NOMO-1 (cell line): Measurements from ENCODE around the gene PEX7.
"Not testable (repeated sequence)": the region's sequence is repeated elsewhere in the genome, so short reads cannot be mapped to it uniquely, and the experiment has no call there.

Experiments used
- DNase-seq, 2 experiments: peaks; one replicate each; lab custom pipeline; 2025; ENCODE audit not compliant: unreplicated experiment in 2 of 2; lab: John Stamatoyannopoulos, UW

Gene PEX7

DNA sequence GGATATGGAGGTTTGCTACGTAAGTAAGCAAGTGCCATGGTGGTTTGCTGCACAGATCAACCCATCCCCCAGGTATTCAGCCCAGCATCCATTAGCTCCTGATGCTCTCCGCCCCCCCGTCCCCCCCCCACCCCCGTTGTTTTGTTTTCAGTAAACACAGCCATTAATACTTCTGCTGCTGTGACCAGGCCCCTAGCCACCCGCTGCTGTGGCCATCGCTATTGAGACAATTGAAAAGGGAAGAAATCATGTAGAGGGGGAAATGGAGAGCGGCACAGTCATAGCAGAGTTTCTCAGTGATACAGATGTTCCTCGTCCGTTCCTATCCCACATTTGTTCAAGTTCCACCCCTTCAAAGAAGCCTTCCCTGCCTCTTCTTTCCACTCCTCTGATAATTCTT, 124.6 kb downstream of the PEX7 start:
- no peak for DNase-seq

DNA sequence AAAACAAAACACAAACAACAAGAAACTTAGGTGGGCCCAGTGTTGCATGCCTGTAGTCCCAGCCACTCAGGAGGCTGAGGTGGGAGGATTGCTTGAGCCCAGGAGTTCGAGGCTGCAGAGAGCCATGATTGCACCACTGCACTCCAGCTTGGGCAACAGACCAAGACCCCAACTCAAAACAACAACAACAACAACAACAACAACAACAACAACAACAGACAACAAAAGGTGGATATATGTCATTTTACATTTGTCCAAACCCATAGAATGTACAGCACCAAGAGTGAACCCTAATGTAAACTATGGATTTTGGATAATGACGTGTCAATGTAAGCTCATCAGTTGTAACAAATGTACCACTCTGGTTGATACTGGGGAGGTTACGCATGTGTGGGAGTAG, 127.6 kb downstream of the PEX7 start:
- DNase-seq, result not testable (repeated sequence)

DNA sequence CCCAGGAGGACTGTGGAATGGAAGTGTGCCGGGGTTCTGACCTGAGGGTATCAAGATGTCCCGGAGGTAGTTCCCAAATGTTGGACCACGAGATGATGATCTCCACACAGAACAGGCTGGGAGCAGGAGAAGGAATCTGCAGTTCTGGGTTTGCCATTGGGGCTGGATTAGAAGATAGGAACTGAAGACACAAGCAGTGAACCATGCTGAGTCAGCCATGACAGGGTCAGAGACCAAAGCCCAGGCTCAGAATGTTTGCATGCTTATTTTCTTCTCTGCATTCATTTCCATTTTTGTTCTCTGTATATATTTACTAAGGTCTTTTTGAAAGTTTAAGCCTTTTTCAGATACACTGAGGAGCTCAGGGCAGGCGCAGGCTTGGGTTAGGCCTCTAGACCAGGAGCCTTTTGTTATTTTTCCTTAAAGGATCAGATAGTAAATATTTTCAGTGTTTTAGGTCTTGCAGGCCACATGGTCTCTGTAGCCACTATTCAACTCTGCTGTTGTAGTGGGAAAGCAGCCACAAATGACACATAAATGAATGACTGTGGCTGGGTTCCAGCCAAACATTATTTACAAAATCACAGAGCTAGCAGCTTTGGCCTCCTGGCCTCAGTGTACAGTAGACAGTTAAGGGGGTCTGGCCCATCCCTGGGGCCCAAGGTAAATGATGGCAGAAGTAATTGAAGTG, 128.2 kb downstream of the PEX7 start:
- DNase-seq, result no peak

DNA sequence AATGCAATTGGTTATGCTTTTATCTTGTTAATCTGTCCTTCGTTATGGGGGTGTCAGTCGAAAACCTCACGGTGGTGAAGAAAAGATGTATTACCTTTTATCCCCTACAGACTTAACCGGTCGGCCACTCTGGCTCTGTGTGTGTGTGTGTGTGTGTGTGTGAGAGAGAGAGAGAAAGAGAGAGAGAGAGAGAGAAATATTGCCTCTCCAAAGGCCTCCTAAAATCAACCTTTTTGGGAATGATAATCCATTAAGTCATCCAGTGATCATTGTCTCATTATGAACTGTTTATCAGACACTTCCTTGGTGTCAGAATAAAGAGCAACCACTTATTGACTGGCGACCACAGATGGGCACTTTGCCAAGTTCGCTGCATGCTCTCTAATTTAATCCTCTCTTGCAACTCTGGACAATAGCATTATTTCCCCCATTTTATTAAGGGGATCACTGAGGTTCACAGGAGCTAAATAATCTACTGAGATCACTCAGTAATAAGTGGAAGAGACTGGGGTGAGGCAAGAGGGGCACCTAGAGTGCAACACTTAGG, 130.4 kb downstream of the PEX7 start:
- DNase-seq, result no peak

DNA sequence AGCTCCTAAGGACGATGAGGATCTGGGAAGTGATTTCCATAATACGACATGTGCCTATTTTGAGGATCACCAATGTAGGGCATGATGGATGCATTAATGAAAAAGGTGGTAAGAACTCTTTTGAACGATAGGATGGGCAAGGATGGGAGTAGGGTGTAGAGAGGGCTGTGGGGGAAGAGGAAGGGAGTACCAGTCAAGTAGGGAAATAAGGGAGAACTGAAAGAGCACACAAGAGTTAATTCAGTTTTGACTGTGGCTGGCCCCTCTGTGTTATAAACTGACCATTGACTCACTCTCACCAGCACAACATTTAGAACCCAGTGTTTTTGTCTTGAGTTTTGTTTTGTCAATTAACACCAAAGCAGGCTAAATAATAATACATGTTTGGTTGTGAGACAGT, 132.7 kb downstream of the PEX7 start:
- no peak for DNase-seq

DNA sequence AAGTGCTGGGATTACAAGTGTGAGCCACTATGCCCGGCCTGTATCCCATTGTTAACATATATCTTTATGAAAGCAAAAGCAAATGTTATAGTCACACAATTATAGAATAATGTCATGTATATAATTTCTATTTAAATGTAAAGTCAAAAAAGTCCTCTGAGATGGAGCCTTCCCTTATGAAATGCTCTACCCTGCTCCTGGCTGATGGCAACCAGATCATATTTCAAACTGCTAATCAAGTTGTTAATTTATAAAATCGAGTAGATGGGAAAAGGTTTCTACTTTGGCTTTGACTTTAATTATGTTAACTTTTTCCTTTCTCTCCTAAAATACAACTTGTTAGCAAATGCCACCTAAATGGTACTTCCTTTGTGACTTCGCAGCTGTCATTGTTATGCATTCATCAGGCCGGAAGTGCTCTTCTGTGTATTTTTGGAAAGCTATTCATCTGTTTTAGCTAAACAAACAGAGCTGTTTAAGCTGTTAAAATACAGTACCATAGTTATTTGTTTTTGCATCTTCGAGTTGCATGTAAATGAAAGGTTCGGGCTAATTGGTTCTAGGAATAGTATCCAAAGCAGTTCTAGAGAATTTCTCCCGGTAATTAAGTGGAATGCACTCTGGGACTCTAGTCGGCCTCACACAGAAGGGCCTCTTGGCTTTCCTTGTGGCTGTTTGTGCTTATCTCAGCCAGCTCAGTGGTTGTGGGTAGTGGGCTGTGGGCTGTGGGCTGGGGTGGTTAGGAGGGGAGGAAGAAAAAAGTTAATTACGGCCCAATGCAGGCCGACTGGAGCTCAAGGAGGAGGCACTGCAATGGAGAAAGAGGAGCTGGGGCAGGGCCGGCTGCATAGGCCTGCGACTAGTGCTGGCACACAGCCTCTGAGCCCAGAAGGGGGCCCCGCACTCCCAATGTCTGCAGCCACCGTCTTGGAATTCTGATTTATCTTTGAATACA, 134.5 kb downstream of the PEX7 start:
- DNase-seq, result no peak

DNA sequence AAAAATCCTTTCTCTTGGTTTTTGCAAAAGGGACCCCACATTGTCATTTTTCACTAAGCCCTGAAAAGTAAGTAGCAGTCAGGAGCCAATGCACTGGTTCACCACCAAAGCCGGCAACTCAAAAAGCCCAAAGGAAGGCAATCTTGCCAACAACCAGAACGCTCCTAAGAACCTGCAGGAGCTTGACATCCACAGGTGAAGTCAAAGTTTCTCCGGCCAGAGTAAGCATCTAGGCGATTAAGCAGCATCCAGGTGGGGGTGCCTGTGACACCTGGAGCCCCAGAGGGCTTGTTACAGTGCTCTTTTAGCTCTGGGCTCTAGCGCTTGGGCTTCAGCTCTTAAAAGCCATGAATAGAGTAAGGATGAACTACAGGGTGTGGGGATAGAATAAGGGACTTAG, 135.8 kb downstream of the PEX7 start:
- DNase-seq, result no peak

DNA sequence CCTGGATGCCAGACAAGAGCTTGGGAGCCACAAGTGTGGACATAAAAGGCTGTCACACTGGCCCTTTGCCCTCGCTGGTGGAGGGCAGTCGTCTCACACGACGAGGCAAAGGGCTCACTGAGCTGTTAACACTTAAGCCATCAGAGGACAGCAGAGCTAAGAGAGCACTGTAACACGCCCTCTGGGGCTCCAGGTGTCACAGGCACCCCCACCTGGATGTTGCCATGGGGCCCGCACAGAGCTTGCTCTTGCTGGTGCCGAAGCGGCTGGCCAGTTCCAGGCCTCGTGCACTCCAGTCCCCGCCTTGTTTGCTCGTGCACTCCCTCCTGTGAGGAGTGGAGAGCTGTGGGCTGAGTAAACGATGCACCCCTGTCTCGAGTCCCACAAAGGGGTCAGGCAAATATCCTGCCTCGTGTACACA, 137.1 kb downstream of the PEX7 start:
- DNase-seq, result no peak

DNA sequence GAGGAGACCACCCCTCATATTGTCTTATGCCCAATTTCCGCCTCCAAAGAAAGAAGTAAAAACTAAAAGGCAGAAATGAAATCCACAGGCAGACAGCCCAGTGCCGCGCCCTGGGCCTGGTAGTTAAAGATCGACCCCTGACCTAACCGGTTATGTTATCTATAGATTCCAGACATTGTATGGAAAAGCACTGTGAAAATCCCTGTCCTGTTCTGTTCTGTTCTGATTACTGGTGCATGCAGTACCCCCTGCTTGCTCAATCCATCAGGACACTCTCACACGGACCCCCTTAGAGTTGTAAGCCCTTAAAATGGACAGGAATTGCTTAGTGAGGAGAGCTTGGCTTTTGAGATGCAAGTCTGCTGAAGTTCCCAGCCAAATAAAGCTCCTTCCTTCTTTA, 137.5 kb downstream of the PEX7 start:
- DNase-seq, result not testable (repeated sequence)

DNA sequence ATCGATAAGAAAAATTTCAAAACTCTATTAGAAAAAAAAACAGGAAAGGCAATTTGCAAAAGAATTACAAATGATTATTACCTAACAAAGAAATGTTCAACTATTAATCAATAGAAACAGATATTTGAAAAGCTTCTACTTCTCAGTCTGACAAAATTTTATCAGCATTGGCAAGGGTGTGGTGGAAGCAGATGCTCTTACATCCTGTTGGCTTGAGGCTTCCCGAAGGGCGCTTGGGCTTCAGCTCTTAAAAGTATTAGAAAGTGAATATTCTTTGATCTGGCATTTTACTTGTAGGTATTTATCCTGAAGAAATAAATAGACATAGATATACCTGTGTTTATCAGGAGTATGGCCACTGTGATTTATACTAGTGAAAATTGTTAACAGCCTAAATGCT, 138.4 kb downstream of the PEX7 start:
- DNase-seq, result no peak

DNA sequence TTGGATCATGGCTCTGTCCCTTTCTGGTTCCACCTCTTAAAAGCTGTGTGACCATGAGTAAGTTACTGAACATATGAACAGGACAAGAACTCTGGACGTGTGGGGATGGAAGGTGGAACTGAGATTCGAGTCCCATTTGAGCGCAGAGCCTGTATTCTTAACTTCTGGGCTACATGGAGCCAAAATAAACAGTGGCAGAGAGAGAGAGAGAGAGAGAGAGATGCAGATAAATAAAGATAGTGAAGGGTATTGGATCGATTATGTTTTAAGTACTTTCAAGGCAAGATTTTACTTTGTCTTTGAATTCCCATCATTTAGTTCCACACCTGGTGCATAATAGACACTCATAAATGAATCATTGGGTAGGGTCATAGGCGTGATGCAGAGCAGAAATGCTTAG, 139.5 kb downstream of the PEX7 start:
- DNase-seq, result no peak

DNA sequence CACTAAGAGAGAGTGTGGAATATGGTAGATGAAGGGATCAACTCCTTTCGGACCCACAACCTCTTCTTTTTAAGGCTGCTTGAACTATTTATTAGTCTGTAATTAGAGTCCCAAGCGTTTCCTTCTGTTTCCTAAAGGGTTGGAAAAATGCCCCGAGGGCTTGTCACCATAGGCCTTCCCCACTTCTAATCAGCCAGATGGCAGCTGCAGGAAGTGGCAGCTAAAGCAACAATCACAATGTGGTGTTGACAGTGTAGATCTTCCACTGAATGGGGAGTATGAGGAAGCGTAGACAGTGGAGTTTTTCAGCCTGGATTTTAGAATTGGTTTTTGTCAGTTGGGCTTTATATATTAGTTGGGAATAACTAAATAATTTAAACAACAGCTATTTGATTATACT, 140.3 kb downstream of the PEX7 start:
- DNase-seq, result no peak

DNA sequence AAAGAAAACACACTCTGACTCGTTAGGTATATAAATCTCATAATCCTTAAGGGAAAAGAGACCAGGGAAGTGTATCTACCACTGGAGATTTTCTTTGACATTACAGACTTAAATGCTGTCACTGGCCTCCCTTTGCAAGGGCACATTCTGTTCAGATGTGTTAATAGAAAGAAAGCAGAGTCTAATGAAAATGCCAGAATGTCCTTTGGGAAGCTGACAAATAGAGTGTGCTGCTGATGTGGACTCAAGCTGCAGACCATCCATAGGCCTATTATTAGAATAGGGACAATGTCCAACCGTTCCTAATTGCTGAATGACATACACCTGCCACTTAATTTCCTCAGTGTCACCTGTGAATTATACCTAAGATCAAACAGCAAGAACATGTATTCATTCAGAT, 140.9 kb downstream of the PEX7 start:
- no peak for DNase-seq
